Measurements from ENCODE around the gene DYNC1I1.

Gene DYNC1I1

DNA sequence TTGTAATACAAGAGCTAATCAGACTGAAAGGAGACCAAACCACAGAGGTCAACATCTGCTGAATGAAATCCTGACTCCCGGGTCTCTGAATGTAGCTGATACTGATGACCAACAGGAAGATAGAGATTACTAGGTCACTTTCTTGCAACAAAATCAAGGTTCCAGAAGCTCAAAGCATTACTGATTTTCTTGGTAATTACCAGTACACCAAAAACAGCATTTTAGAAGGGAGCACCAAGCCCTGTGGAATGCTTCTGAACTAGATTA is 371.8 kb downstream of the DYNC1I1 start:
- no peak for DNase-seq (ENCODE audit: low read depth)

All from stimulated activated CD4-positive, alpha-beta T cell treated with anti-CD3 and anti-CD28 coated beads, Interleukin-2, amount 100 ng/mL, for 4 hours (primary cell).